ENCODE measurements around the gene COX7A2L. TPM values are rescaled to one million over a fixed set of nuclear protein-coding genes. Genes with fewer than 3 reads are reported as not detected.
A peak's percentile ranks its signal among the peaks of the same experiment; 100 is the strongest.

COX7A2L gene
- total RNA-seq, 1 donor from 2014 or later: 94.8 TPM

- Mint-ChIP-seq H3K27ac (ENCODE audit: unreplicated experiment) (no peak overlapping the region), H3K4me3 (ENCODE audit: unreplicated experiment) (peak overlapping the region; percentile 3), H3K27me3 (ENCODE audit: unreplicated experiment) (no peaks in the 10 kb centered on the region), H3K9me3 (ENCODE audit: unreplicated experiment) (no peaks in the 10 kb centered on the region), H3K4me1 (ENCODE audit: unreplicated experiment) (no peaks in the 10 kb centered on the region), H3K36me3 (ENCODE audit: low read depth, unreplicated experiment) (peaks cover 10% of the 10 kb centered on the region)
- no peak for DNase-seq (ENCODE audit: low spot score)
- TF ChIP-seq CTCF (IDR thresholded peaks at IDR 0.05; ENCODE audit: unreplicated experiment): no peak
Observed at GRCh38 chr2:42303252-42303651, 57.8 kb downstream of the COX7A2L start.

- no peaks in the 10 kb centered on the region for H3K9me3 Mint-ChIP-seq (ENCODE audit: unreplicated experiment)
- H3K4me3 Mint-ChIP-seq (ENCODE audit: unreplicated experiment): no peak overlapping the region
- no peak for DNase-seq (ENCODE audit: low spot score)
- H3K36me3 Mint-ChIP-seq (ENCODE audit: low read depth, unreplicated experiment): peaks cover 10% of the 10 kb centered on the region
- H3K27me3 Mint-ChIP-seq (ENCODE audit: unreplicated experiment): no peaks in the 10 kb centered on the region
- H3K27ac Mint-ChIP-seq (ENCODE audit: unreplicated experiment): no peak overlapping the region
- H3K4me1 Mint-ChIP-seq (ENCODE audit: unreplicated experiment): peaks cover 13% of the 10 kb centered on the region
- no peak for TF ChIP-seq CTCF (IDR thresholded peaks at IDR 0.05; ENCODE audit: unreplicated experiment)
Observed at GRCh38 chr2:42300527-42300926, 60.5 kb downstream of the COX7A2L start.

Other genes starting within 250 kb of the COX7A2L start
- gene EML4, start 191.9 kb downstream of the COX7A2L start, total RNA-seq (ENCODE audit: unreplicated experiment): 49.7 TPM
- 0.13 TPM for gene KCNG3, start 132.8 kb upstream of the COX7A2L start, total RNA-seq (ENCODE audit: unreplicated experiment)
- gene MTA3, start 207.4 kb upstream of the COX7A2L start, total RNA-seq (ENCODE audit: unreplicated experiment): 105 TPM

Data from endothelial cell (in vitro differentiated cells).